Measurements from ENCODE around the gene HECTD4. TPM values are rescaled to one million over a fixed set of nuclear protein-coding genes. Genes with fewer than 3 reads are reported as not detected.

HECTD4 gene
- total and polyA plus RNA-seq, 9 of the 15 experiments (the other 6 are each of a cell fraction or from before 2014, with no cell fraction given), result 3.5 to 33.3 (median 13.5) TPM

GRCh38 chr12:112183141-112184021, 198.8 kb downstream of the HECTD4 start:
- H3K9me1 ChIP-seq (ENCODE audit: control insufficient read depth, insufficient read depth, low read length), result peaks cover 5% of the 10 kb centered on the region
- no peaks in the 10 kb centered on the region for H3K79me2 ChIP-seq (ENCODE audit: control insufficient read depth, insufficient read depth, low read length)
- in situ Hi-C loops (cut with MboI), result no loop called here
- H3K27me3 ChIP-seq (ENCODE audit: control insufficient read depth in 2 of 2, insufficient read depth in 2 of 2, low read length in 2 of 2), result no peaks in the 10 kb centered on the region
- H3K4me3 ChIP-seq, result no peak overlapping the region
- peak in 2 of 4 experiments; percentile 38 to 50 for DNase-seq (ENCODE audit: extremely low read depth in 1 of 4, low spot score in 3 of 4)
- POLR2A ChIA-PET, result interaction anchor here (0.6 to 1.6 kb wide), 5 partner anchors 9 to 1003 kb away, joined by 3 to 7 read pairs (median 3); no protein-coding TSS in a partner anchor
- WGBS (ENCODE audit: insufficient coverage, low coverage, missing lambda C conversion rate), result 67% methylated on average over 9 of the region's 9 CpGs
- H3K9ac ChIP-seq (ENCODE audit: insufficient read depth in 1 of 2, low read depth in 2 of 2, low read length in 2 of 2), result 0 out of 4 replicates have a peak overlapping the region, but pooled peaks of 1 of the 2 experiments have one; percentile 21
- peak; percentile 62 for ATAC-seq
- no peaks in the 10 kb centered on the region; a peak in 1 of 5 replicates for H3K4me1 ChIP-seq (replicated peaks in 1 of 2; ENCODE audit: control insufficient read depth in 2 of 2, insufficient read depth in 2 of 2, low read length in 2 of 2)
- H2AFZ ChIP-seq (ENCODE audit: low read depth, low read length), result no peak overlapping the region
- intact Hi-C loops (cut with micrococcal nuclease), result no loop called here
- CTCF ChIA-PET (ENCODE audit: low intra/inter-chr PET ratio), result no interaction called here
- no TSS peak for BruUV-seq (replicated peaks)
- no peak overlapping the region for H3K27ac ChIP-seq (ENCODE audit: extremely low read depth, low read depth, low read length)
- no peaks in the 10 kb centered on the region for H4K20me1 ChIP-seq (replicated peaks; ENCODE audit: control insufficient read depth, insufficient read depth, low read length)
- H3K9me3 ChIP-seq (replicated peaks; ENCODE audit: control insufficient read depth, insufficient read depth, low read depth, low read length), result no peaks in the 10 kb centered on the region
- FAIRE-seq, result peak; percentile 49
- peaks cover 63% of the 10 kb centered on the region; the same call in 2 of the 3 replicates for H3K36me3 ChIP-seq (ENCODE audit: control insufficient read depth, insufficient read depth, low read length)
- no peak overlapping the region for H3K4me2 ChIP-seq (ENCODE audit: insufficient read depth, low read length)
- TF ChIP-seq GTF2F1 (IDR thresholded peaks at IDR 0.05; ENCODE audit: low read depth, low read length) (no peak), ETV5 (CRISPR knock-in tag; IDR thresholded peaks at IDR 0.05; ENCODE audit: low read depth) (no peak), HNRNPUL1 (IDR thresholded peaks at IDR 0.05; ENCODE audit: low read length) (no peak), ZNF165 (CRISPR knock-in tag; IDR thresholded peaks at IDR 0.05; ENCODE audit: borderline replicate concordance) (no peak), HOXB6 (CRISPR knock-in tag; IDR thresholded peaks at IDR 0.05; ENCODE audit: borderline replicate concordance) (no peak), RCOR1 (IDR thresholded peaks at IDR 0.05; ENCODE audit: borderline replicate concordance in 1 of 2, low read depth in 2 of 2, low read length in 2 of 2) (peak; percentile 50 to 78; a peak in 3 of 4 replicates), ARID1B (IDR thresholded peaks at IDR 0.05) (peak; percentile 33; the same call in 1 of the 2 replicates), CREB1 (IDR thresholded peaks at IDR 0.05) (no peak), CREB1 (CRISPR knock-in tag; IDR thresholded peaks at IDR 0.05) (no peak), TSC22D4 (tag; IDR thresholded peaks at IDR 0.05) (no peak), CBFA2T3 (IDR thresholded peaks at IDR 0.05) (peak; percentile 50), CBFA2T2 (conservative IDR thresholded peaks at IDR 0.05) (0 out of 2 replicates have a peak, but pooled peaks have one; percentile 13), FOSL1 (tag; conservative IDR thresholded peaks at IDR 0.05) (peak; percentile 73), KDM5B (IDR thresholded peaks at IDR 0.05; ENCODE audit: insufficient replicate concordance, low read depth, low read length) (no peak), MXI1 (IDR thresholded peaks at IDR 0.05; ENCODE audit: low read depth, low read length) (no peak), HDAC2 (IDR thresholded peaks at IDR 0.05) (peak; percentile 85), RBM25 (IDR thresholded peaks at IDR 0.05; ENCODE audit: low read depth, low read length, severe bottlenecking) (no peak)
- TF ChIP-seq, protein P1, sequence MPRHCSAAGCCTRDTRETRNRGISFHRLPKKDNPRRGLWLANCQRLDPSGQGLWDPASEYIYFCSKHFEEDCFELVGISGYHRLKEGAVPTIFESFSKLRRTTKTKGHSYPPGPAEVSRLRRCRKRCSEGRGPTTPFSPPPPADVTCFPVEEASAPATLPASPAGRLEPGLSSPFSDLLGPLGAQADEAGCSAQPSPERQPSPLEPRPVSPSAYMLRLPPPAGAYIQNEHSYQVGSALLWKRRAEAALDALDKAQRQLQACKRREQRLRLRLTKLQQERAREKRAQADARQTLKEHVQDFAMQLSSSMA (CRISPR knock-in tag; IDR thresholded peaks at IDR 0.05), result no peak
- TF ChIP-seq, protein P2, sequence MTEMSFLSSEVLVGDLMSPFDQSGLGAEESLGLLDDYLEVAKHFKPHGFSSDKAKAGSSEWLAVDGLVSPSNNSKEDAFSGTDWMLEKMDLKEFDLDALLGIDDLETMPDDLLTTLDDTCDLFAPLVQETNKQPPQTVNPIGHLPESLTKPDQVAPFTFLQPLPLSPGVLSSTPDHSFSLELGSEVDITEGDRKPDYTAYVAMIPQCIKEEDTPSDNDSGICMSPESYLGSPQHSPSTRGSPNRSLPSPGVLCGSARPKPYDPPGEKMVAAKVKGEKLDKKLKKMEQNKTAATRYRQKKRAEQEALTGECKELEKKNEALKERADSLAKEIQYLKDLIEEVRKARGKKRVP (CRISPR knock-in tag; IDR thresholded peaks at IDR 0.05), result no peak
- TF ChIP-seq, protein P3, sequence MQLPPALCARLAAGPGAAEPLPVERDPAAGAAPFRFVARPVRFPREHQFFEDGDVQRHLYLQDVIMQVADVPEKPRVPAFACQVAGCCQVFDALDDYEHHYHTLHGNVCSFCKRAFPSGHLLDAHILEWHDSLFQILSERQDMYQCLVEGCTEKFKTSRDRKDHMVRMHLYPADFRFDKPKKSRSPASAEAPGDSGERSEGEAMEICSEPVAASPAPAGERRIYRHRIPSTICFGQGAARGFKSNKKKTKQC (CRISPR knock-in tag; IDR thresholded peaks at IDR 0.05), result no peak

Data from K562 (cell line).